Activated CD4-positive, alpha-beta T cell treated with anti-CD3 and anti-CD28 coated beads, Interleukin-2, amount 50 U/mL, for 48 hours (primary cell): ENCODE data around the gene HNRNPUL1.
A peak's percentile ranks its signal among the peaks of the same experiment; 100 is the strongest.
"Not testable (repeated sequence)": the region's sequence is repeated elsewhere in the genome, so short reads cannot be mapped to it uniquely, and the experiment has no call there.

Source experiments
- DNase-seq, 2 experiments: peaks; one replicate each; pipeline ENCODE4 v3.0.0-alpha.2; 2020

HNRNPUL1 gene

DNA sequence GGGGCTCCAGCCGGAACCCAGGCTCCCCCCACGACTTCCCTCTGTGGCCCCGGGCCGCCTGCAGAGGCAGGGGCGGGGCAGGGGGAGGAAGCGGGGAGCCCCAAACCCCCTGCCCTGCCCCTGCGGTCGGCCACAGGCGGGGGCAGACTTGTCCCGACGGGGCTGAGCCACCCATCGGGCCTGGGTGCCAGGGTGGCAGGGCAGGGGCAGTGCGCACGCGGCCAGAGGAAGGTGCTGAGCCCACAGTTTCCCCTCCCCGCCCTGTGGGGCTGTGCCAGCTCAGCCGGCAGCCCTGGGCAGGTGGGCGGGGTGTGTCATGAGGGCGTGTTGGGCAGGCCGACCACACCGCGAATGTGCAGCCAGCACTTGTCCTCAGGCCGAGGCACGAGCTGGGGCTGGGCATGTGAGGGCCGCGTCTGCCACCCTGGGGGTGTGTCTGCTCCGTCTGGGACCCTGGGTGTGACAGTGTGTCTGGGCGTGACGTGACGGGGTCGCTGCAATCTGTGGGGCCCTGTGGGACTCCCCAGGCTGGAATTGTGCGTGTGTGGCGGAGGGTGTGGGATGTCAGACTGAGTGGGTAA lies 63.5 kb downstream of the HNRNPUL1 start:
- DNase-seq, result peak; percentile 82 to 87

DNA sequence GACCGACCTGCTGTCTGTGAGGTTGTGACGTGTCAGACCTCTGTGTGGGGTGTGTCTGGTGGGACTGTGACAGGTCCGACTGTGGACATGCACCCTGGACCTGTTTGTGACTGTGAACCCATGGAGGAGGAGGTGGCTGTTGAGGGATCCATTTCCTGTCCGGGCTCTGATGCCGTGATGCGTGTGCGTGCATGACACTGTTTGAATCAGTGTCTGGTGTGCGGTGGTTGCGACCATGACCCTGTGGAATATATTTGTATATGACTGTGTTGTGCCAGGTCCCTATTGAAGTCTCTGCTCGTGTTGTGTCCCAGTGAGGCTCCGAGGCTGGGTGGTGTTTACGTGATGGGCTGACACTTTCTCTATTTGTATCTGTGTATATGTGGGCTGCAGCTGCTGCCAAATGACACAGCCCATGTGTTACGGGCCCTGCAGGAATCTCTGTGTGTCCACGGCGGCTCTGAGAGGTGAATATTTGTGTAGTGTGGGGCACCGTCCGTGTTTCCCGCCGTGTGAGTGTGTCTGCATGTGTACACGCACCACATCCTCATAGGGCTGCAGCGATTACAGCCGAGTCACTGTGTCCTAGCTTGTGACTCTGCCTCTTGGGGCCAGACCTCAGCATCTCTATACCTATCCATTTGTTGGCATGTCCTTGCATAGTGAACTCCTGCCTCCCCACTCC lies 64.1 kb downstream of the HNRNPUL1 start:
- peak; percentile 47 to 59 for DNase-seq

DNA sequence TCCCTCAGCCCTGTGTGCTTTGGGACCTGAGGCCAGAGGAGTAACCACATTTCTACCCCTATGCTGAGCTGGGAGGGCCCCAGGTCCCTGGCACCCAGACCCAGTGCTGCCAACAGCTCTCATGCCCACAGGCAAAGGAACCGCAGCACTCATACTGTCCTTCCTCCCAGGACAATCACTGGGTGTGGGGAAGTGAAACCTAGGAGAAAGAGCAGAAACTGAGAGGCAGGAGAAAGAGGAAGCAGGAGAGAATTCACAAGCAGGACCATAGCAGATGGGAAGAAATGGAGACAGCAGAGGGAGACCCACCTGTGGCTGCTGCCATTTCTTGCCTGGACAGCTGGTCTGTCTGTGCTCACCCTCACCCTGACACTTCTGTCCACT lies 64.7 kb downstream of the HNRNPUL1 start:
- no peak for DNase-seq

DNA sequence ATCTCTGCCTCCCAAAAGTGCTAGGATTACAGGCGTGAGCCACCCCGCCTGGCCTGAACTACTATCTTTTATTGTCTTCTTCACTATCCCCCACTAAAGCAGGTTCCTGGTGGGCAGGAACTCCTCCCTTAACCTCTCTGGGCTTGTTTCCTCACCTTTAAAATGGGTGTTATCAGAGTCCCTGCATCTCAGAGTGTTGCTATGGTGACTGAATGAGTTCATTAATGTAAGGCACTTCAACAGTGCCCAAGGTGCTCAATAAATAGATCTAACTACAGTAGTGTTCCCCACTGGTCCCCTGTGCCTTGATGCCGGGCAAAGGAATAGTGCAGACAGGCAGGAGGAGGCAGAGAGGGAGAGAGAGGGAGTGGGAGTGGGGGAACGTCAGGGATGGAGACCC lies 66.3 kb downstream of the HNRNPUL1 start:
- no peak for DNase-seq

DNA sequence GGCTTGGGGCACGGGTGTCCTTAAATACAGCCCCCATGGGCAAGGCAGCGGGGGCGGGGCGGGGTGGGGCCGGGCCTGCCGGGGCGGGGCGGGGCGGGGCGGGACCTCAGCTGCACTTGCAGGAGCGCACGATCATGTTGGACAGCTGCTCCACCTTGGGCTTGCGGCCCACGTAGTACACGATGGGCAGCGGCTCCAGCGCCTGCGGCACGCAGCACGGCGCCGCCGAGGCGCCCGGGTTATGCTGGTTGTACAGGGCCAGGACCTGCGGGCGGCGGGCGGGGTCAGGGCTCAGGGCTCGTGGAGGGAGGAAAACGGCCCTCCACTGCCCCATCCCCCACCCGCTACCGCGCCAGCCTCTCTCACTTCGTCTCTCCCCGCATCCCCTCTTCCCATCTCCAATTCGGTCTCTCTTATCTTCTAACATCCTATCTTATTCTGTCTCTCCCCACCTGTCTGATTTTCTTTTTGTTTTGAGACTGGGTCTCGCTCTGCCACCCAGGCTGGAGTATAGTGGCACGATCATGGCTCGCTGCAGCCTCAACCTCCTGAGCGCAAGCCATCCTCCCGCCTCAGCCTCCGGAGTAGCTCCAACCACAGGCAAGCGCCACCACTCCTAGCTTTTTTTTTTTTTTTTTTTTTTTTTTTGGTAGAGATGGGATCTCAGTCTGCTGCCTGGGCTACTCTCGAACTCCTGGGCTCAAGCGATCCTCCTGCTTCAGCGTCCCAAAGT lies 66.9 kb downstream of the HNRNPUL1 start:
- no peak for DNase-seq

DNA sequence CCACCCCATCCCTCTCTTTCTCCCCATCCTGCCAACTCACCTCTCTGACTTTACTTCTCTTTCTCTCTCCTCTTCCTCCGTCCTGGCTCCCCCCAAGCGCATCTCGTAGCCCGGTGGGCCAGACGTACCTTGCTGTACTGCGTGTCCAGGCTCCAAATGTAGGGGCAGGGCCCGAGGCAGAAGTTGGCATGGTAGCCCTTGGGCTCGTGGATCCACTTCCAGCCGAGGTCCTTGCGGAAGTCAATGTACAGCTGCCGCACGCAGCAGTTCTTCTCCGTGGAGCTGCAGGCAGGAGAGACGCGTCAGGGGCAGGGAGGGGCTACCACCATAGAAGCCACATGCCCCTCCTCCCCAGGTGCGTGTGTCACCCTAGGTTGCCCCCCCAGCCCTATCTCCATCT lies 67.8 kb downstream of the HNRNPUL1 start:
- no peak for DNase-seq

DNA sequence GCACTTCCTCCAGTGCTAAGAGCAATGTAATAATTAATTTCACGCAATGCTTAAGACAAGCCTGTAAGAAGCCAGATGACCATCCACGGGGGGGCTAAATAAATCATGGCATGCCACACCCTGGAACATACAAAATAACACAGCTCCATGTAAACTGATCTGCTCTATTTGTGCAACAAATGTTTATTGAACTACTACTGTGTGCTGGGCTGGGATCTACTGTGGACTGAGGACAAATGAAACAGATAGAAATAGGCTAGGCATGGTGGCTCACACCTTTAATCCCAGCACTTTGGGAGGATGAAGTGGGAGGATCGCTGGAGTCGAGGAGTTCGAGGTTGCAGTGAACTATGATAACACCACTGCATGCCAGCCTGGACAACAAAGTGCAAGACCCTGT lies 68.3 kb downstream of the HNRNPUL1 start:
- DNase-seq, result no peak

DNA sequence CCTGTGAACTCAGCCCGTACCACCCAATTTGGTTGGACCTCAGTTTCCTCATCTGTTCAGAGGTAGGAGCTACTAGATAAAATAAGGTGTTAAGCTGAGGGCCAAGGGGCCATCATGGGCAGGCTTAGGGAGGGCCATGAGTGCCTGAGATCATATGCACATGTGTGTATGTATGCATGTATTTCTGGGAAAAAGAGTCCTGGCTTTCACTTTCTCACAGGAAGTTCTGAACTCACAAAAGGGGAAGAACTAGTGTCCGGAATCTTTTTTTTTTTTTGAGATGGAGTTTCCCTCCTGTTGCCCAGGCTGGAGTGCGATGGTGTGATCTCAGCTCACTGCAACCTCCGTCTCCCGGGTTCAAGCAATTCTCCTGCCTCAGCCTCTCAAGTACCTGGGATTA lies 70.6 kb downstream of the HNRNPUL1 start:
- no peak for DNase-seq

DNA sequence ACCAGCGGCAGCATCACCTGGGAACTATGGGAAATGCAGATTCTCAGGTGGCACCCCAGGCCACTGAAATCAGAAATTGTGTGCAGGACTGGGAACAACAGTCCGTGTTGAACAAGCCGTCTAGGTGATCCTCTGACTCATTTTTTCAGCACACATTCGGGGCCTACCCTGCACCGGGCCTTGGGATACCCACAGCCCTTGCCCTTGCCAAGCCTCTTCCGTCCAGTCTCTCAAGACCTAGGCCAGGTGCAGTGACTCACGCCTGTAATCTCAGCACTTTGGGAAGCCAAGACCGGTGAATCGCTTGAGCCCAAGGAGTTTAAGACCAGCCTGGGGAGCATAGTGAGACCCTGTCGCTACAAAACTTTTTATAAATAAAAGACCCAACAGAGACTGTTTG lies 71.3 kb downstream of the HNRNPUL1 start:
- no peak for DNase-seq

DNA sequence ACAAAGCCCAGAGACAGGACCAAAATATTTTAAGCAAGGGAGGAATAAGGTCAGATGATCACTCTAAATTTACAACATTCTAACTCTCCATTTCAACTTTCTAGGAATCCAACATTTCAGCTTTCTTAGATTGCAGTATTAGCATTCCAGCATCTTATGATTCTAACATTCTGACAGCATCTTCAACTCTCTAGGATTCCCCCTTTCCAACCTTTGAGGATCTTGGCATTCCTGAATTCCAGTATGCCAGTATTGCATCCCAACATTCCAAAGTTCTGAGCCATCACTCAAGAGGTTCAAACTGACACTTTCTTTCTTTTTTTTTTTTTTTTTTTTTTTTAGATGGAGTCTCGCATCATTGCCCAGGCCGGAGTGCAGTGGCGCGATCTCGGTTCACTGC lies 75.8 kb downstream of the HNRNPUL1 start:
- DNase-seq, result no peak

DNA sequence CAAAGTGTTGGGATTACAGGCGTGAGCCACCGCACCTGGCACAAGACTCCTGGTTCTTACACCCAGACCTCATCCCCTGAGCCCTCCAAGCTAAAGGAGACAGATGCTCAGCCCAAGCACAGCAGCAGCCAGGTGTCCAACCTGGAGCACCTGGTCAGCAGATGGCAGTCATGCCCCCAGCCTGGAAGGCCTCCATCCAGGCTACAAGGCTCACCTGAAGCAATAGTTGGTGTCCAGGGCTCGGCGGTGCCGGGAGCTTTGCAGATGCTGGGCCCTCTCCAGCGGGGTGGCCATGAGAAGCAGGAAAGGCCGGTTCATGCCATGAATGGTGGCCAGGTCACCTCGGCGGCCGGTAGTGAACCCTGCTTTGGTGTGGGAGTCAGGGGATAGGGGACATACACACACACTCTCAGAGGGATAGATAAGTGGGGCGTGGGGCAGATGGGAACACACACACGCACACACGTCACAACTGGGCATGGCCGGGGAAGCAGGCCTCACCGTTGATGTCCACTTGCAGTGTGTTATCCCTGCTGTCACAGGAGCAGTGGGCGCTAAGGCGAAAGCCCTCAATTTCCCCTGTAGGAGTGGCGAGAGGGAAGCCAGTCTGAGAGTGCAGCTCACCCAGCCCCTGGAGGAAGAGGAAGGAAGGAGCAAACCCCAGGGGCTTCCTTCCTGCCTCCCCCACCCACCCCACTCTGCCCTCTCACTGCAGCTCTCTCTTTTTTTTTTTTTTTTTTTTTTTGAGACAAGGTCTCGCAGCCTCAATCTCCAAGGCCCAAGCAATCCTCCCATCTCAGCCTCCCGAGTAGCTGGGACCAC lies 77.7 kb downstream of the HNRNPUL1 start:
- DNase-seq, result no peak

DNA sequence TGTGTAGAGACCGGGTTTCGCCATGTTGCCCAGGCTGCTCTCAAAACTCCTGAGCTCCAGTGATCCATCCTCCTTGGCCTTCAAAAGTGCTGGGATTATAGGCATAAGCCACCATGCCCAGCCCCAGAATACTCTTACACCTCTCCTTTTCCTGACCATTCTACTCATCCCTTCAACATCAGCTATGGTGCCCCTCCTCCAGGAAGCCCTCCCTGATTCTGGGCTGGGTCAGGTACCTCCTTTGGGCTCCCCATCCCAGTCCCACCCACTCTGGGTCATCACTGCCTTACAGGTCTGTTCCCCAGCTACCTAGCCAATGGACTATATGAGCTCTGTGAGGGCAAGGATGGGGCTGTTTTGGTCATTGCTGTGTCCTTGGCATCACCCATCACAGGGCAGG lies 80.0 kb downstream of the HNRNPUL1 start:
- DNase-seq, result no peak

DNA sequence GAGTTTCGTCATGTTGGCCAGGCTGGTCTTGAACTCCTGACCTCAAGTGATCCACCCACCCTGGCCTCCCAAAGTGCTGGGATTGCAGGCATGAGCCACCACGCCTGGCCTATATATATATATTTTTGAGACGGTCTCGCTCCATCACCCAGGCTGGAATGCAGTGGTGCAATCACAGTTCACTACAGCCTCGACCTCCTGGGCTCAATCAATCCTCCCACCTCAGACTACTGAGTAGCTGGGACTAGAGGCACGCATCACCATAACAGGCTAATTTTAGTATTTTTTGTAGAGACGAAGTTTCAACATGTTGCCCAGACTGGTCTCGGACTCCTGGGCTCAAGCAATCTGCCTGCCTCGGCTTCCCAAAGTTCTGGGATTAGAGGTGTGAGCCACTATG lies 82.7 kb downstream of the HNRNPUL1 start:
- DNase-seq, result not testable (repeated sequence)

DNA sequence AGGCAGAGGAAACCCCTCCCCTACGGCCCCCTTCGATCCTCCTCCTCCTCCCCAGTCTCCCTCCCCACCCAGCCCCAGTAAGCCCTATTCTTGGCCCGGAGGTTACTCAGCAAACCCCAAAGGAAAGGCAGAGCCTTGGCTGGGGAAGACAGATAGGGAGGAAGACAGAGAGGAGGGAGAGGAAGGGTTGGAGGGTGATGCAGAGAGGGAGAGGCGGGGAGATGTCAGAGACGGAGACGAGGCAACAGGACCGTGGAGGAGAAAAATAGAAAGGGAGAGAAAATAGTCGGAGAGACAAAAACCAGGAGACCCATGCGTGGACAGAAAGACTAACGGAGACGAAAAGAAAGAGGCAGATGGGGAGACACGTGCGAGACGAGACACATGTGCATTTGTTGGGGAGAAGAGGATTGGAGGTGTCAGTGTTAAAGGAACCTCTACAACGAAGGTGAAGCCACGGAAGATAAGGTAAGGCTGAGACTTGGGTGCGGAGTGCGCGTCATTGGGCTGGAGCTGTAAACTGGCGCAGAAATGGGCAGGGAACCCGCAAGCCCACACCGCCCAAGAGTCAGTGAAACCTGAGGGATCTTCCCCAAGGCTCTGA lies 86.7 kb downstream of the HNRNPUL1 start:
- no peak for DNase-seq

DNA sequence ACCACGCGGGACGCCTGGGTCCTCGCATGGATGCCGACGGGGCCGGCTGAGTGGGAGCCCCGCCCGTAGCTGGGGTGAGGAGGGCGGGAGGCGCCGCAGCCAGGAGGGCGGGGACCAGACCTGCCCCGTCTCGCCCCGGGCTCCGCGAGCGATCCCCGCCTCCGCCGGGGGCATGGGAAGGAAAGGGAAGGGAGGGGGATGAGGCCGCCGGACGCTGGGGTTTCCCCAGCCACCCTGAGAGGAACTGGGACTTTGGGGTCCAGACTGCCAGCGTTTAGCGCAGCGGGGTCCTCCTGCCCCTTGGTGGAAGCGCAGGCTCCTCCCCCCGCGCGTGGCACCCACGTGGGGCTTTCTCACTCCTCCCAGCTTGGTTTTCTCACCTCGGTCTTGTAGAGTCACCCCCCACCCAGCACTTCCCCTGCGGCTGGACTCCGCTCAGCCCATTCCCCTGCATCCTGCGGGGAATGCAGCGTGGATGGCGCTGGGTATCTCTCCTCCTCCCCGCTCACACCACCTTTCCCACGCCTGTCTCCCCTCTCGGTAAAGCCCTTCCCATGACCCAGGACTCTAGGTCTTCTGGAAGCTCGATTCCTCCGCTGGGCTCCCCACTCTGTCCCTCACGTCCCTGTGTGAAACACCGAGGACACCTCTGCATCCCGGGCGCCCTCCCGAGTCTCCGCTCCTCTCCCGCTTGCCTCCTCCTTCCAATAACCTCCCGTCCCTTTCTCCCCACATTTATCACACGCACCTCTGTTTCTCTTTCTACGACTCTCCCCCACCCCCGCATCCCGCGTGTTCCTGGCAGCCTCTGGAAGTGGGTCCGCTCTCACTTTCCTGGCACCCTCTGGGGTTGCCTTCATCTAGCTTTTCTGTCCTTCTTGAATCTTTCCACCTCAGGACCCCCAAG lies 87.4 kb downstream of the HNRNPUL1 start:
- peak; percentile 80 to 83 for DNase-seq

DNA sequence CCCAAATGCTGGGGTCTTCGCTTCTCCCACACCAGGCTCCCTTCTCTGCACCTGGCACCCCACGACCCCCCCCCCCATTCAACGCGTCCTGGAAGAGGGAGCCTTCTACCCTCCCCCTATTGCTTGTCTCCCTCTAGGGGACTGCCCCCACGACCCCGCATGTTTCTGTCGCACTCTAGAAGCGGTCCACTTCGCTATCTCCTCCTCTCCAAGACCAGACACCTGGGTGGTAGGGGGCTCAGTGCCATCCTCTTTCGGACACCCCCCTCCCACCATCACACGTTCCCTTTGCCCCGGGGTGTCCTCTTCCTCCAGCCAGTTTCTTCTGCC lies 88.1 kb downstream of the HNRNPUL1 start:
- DNase-seq, result no peak

DNA sequence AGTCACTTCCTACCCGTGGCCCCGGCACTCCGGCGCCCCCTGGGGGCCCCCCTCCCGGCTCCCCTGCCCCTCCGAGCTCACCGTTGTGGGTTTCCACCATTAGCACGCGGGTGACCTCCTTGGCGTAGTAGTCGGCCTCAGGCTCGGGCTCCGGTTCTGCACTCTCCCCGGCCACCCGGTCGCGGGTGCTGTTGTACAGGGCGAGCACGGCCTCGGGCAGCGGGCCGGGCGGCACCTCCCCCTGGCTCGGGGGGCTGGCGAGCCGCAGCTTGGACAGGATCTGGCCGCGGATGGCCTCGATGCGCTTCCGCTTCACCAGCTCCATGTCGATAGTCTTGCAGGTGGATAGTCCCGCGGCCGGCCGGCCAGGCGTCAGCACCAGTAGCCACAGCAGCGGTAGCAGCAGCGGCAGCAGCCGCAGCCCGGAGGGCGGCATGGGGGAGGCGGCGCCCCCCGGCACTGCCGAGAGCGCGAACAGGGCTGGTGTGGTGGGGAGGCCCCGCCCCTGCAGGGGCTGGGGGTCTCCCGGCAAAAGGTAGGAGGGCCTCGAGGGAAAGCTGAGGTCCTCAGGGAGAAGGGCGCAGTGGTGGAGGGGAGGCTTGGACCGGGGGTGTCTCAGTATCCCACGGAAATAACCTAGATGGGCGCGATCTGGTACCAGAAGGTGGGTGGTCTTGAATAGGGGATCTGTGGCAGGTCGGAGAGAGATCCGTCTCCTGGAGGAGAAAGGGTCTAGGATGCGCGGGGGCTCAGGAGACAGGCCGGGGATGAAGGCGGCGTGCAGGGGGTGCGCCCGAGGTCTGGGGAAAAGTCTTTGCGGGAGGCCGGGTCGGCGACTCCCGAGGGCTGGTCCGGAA lies 88.7 kb downstream of the HNRNPUL1 start:
- DNase-seq, result peak; percentile 78 to 83

DNA sequence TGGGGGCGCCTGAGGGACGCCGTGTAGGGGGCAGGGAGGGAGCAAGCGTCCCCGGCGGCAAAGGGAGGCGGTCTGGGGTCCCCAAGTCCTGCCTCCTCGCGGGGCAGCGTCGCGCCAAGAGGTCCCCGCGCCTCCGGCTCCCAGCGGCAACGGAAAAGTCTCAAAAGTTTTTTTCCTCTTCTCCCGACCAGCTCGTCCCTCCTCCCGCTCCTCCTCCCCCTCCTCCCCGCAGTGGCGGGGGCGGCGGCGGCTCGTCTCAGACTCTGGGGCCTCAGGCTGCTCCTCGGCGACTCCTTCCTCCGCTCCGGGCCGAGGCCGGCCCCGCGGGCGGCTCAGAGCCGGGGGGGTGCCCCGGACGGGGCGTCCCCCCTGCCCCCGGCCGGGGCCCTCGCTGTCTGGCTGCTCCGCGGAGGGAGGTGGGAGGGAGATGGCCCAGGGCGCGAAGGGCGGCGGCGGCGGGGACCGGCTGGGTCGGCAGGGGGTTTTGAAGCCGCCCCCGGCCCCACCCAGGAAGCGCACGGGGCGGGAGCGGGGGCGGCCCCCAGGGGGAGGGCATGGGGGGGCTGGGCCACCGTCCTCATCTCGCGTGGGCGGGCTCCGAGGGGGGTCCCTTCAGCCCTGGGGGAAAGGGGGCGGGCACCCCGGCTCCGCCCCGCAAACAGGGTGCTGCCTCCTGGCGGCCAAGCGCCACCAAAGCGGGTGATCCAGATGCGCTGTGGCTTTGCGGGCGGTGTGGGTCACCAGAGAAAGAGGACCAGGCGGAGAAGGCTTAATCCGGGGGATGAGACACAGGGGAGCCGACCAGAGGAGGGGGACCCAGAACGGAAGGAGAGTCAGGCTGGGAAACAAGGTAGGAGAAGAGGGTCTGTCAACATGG lies 89.5 kb downstream of the HNRNPUL1 start, which contains the start of gene TGFB1:
Gene TGFB1, minus strand, starts transcription at position 457 of the 877 bp plus-strand sequence. CDS start 878 bp downstream, outside the sequence.
- DNase-seq, result peak; percentile 90 to 92

DNA sequence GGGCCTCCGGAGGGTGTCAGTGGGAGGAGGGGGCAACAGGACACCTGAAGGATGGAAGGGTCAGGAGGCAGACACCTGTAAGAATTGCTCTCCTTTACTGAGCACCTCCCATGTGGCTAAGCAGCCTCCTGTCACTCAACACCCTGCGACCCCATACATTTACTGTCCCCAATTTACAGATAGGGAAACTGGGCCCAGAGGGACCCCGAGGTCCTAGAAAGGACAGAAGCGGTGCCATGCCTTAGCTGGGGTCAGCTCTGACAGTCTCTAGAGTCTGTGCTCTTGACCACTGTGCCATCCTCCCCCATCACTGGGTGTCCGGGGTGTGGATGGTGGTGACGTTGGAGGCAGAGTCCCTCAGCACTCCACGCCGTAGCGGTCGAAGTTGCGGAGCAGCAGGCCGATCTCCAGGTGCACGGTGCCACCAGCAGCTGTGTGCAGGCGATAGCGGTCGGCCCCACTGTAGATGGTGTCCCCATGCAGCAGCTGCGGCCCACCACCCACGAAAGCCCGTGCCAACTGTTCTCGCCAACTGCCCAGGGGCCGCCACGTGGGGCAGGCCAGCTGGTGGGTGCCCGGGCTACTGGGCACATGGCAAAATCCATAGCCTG lies 90.3 kb downstream of the HNRNPUL1 start:
- no peak for DNase-seq
